ENCODE measurements around the gene NTMT1. TPM values are rescaled to one million over a fixed set of nuclear protein-coding genes. Genes with fewer than 3 reads are reported as not detected.

NTMT1 gene
- total and polyA plus RNA-seq, 9 of the 15 experiments (the other 6 are each of a cell fraction or from before 2014, with no cell fraction given): 42.1 to 116 (median 74.7) TPM

DNA sequence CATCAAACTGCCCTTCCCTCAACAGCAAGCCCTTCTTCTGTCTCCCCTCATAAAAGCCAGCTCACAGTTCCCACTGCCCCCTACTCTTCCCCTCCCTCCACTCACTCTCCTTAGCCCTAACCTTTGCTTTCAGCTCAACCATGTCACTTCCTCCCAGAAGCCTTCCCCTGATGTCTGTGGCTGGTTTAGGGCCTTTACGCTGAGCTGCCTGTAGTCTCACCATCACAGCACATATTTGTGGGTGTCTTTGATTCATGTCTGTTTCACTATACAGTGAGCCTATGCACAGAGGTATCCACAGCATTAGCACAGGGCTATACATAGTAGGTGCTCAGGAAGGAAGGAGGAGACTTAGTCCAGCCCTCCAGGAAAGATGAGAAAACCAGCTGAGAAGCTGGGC is 39.7 kb upstream of the NTMT1 start:
- FAIRE-seq (no peak), DNase-seq (ENCODE audit: extremely low read depth in 1 of 4, low spot score in 3 of 4) (no peak), ATAC-seq (no peak)
- 80% methylated on average over 1 of the region's 1 CpG for WGBS (ENCODE audit: insufficient coverage, low coverage, missing lambda C conversion rate)
- peak overlapping the region; percentile 85; the same call in 1 of the 2 replicates for H2AFZ ChIP-seq (ENCODE audit: low read depth, low read length)
- intact Hi-C loops (cut with micrococcal nuclease): loop anchor here (5.0 kb wide), 1 partner anchor 99 kb away; no protein-coding TSS in a partner anchor
- H3K4me1 ChIP-seq (replicated peaks in 1 of 2; ENCODE audit: control insufficient read depth in 2 of 2, insufficient read depth in 2 of 2, low read length in 2 of 2): peaks cover 26 to 35% of the 10 kb centered on the region in 2 experiments
- H3K27me3 ChIP-seq (ENCODE audit: control insufficient read depth in 2 of 2, insufficient read depth in 2 of 2, low read length in 2 of 2): no peaks in the 10 kb centered on the region
- TF ChIP-seq SPI1 (IDR thresholded peaks at IDR 0.05; ENCODE audit: borderline replicate concordance, low read depth, low read length) (0 out of 2 replicates have a peak, but pooled peaks have one; percentile 11), SNRNP70 (optimal IDR thresholded peaks at IDR 0.05; ENCODE audit: low read depth, low read length) (no peak), SUPT5H (IDR thresholded peaks at IDR 0.05) (no peak), ZFP36 (IDR thresholded peaks at IDR 0.05; ENCODE audit: low read depth, low read length, partially characterized antibody) (peak; percentile 19)
- TF ChIP-seq, protein P1, sequence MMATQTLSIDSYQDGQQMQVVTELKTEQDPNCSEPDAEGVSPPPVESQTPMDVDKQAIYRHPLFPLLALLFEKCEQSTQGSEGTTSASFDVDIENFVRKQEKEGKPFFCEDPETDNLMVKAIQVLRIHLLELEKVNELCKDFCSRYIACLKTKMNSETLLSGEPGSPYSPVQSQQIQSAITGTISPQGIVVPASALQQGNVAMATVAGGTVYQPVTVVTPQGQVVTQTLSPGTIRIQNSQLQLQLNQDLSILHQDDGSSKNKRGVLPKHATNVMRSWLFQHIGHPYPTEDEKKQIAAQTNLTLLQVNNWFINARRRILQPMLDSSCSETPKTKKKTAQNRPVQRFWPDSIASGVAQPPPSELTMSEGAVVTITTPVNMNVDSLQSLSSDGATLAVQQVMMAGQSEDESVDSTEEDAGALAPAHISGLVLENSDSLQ (IDR thresholded peaks at IDR 0.05): no peak
- TF ChIP-seq, protein P2, sequence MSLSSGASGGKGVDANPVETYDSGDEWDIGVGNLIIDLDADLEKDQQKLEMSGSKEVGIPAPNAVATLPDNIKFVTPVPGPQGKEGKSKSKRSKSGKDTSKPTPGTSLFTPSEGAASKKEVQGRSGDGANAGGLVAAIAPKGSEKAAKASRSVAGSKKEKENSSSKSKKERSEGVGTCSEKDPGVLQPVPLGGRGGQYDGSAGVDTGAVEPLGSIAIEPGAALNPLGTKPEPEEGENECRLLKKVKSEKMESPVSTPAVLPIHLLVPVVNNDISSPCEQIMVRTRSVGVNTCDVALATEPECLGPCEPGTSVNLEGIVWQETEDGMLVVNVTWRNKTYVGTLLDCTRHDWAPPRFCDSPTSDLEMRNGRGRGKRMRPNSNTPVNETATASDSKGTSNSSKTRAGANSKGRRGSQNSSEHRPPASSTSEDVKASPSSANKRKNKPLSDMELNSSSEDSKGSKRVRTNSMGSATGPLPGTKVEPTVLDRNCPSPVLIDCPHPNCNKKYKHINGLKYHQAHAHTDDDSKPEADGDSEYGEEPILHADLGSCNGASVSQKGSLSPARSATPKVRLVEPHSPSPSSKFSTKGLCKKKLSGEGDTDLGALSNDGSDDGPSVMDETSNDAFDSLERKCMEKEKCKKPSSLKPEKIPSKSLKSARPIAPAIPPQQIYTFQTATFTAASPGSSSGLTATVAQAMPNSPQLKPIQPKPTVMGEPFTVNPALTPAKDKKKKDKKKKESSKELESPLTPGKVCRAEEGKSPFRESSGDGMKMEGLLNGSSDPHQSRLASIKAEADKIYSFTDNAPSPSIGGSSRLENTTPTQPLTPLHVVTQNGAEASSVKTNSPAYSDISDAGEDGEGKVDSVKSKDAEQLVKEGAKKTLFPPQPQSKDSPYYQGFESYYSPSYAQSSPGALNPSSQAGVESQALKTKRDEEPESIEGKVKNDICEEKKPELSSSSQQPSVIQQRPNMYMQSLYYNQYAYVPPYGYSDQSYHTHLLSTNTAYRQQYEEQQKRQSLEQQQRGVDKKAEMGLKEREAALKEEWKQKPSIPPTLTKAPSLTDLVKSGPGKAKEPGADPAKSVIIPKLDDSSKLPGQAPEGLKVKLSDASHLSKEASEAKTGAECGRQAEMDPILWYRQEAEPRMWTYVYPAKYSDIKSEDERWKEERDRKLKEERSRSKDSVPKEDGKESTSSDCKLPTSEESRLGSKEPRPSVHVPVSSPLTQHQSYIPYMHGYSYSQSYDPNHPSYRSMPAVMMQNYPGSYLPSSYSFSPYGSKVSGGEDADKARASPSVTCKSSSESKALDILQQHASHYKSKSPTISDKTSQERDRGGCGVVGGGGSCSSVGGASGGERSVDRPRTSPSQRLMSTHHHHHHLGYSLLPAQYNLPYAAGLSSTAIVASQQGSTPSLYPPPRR (CRISPR knock-in tag; IDR thresholded peaks at IDR 0.05; ENCODE audit: borderline replicate concordance): 0 out of 2 replicates have a peak, but pooled peaks have one; percentile 9
- ChIA-PET POLR2A (interaction anchor here (0.5 to 1.6 kb wide), 4 partner anchors 14 to 447 kb away, joined by 3 read pairs; no protein-coding TSS in a partner anchor), CTCF (ENCODE audit: low intra/inter-chr PET ratio) (no interaction called here)
- no peaks in the 10 kb centered on the region for H3K79me2 ChIP-seq (ENCODE audit: control insufficient read depth, insufficient read depth, low read length)
- peak overlapping the region; percentile 76; the same call in 1 of the 3 replicates for H3K27ac ChIP-seq (ENCODE audit: extremely low read depth, low read depth, low read length)
- no peak overlapping the region for H3K4me3 ChIP-seq
- H3K9me3 ChIP-seq (replicated peaks; ENCODE audit: control insufficient read depth, insufficient read depth, low read depth, low read length): no peaks in the 10 kb centered on the region
- H3K4me2 ChIP-seq (ENCODE audit: insufficient read depth, low read length): no peak overlapping the region
- no peaks in the 10 kb centered on the region for H3K9me1 ChIP-seq (ENCODE audit: control insufficient read depth, insufficient read depth, low read length)
- no TSS peak for BruUV-seq (replicated peaks)
- H3K36me3 ChIP-seq (ENCODE audit: control insufficient read depth, insufficient read depth, low read length): no peaks in the 10 kb centered on the region
- in situ Hi-C loops (cut with MboI): no loop called here
- no peaks in the 10 kb centered on the region for H4K20me1 ChIP-seq (replicated peaks; ENCODE audit: control insufficient read depth, insufficient read depth, low read length)
- peak overlapping the region in 1 of 2 experiments; percentile 82; a peak in 2 of 4 replicates for H3K9ac ChIP-seq (ENCODE audit: insufficient read depth in 1 of 2, low read depth in 2 of 2, low read length in 2 of 2)

All from K562 (cell line).